ENCODE results near the gene C5.
A peak's percentile ranks its signal among the peaks of the same experiment; 100 is the strongest.

The C5 gene

GRCh38 chr9:120905315-120906164 is 144.5 kb downstream of the C5 start:
- DNase-seq, result peak; percentile 42

- DNase-seq, result peak; percentile 31
Observed at GRCh38 chr9:120904978-120905301, 145.1 kb downstream of the C5 start.

- peak; percentile 38 for DNase-seq
Observed at GRCh38 chr9:120904061-120904977, 145.8 kb downstream of the C5 start.

GRCh38 chr9:120902569-120903535 is 147.2 kb downstream of the C5 start:
- DNase-seq, result peak; percentile 30
